Right renal pelvis (tissue), 4 donors: ENCODE results near the gene METRN. TPM values are rescaled to one million over a fixed set of nuclear protein-coding genes. Genes with fewer than 3 reads are reported as not detected.

Experiments
- DNase-seq, 4 donors: peaks; one replicate each; pipeline ENCODE4 v3.0.0-alpha.2; 2013; ENCODE audit warnings: low read depth in 4 of 4, low spot score in 3 of 4, missing footprints in 1 of 4
- polyA plus RNA-seq, 4 donors: library from polyadenylated mRNA; unstranded; fragments of 120-200 nt; gene quantifications; one replicate each; pipeline ENCODE4 v1.2.1, GENCODE V29; 2013; ENCODE audit not compliant: insufficient read length in 4 of 4

The METRN gene
- polyA plus RNA-seq, 4 donors: 5.8 to 17.0 (median 9.3) TPM

DNA sequence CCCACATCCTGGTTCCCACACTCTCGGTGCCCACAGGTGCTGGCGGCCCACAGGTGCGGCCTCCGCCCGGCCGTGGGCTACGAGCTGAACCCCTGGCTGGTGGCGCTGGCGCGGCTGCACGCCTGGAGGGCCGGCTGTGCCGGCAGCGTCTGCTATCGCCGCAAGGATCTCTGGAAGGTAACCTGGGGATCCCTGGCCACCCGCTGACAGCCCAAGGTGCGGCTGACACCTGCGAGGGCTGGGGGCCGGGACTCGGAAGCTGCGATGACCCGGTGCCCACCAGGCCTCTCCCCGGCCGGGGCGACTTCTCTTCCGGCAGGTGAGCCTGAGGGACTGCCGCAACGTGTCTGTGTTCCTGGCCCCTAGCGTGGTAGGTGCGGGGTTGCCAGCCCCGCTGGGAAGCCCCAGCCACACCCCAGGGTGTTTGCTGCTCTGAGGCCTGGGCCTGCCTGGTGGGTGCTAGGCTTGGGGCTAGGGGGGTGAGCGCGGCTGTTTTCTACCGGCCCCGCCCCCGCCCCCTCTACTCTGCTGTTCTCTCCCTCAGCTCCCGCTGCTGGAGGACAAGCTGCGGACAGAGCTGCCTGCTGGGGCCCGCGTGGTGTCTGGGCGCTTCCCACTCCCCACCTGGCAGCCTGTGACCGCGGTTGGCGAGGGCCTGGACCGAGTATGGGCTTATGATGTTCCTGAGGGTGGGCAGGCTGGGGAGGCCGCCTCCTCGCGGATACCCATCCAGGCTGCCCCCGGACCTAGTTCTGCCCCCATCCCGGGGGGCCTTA, 7.0 kb downstream of the METRN start:
- no peak for DNase-seq

DNA sequence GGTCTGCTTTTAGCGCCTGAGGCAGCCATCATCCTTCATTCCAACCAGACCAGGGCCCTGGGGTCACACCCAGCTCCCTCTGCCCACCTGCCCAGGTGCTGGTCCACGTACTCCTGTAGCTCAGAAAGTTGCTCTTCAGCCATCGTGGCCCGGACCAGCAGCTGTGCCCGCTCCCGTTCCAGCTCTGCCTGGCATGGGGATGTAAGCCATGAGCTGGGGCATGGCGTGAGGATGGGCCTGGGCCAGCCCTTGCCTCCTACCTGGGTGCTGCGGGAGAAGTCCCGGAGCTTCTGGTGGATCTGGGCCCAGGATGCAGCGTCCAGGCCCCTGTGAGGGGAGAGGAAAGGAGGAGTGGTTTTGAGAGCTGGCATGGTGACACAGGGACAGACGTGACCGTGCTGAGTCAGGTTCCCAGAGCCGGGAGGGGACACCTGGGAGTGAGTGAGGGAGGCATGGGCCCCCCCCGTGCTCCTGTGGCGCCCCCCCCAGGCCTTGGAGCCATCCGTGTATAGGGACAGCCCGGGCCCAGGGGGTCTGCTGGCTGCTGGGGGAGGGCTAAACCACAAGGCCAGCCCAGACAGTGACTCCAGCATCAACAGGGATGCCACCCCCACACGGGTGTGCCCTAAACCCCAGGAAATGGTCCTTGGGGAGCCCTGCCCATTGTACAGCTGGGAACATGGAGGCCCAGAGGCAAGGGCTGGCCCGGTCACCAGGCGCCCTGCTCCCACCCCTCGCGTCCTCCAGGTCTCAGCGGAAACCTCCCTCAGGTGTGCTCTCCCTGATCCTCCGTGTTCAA, 8.1 kb downstream of the METRN start:
- no peak for DNase-seq

DNA sequence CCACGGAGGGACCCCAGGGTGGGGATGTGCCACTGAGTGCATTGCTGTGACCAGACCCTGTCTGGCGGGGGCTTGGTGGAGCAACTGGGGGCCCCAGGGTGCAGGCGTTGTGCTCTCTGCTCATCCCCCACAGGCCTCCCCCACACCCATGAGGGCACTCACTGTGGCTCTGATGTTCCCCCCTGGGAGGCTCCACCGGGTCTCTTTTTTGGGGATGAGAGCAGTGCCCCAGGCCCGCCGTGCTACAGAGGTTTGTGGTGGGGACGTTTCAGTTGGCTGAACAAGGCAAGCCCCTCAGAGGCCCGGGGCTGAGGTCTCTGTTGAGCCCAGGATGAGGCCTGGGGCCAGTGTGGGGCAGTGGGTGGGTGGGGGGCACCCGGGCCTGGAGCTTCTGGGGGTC, 8.8 kb downstream of the METRN start:
- DNase-seq: no peak

DNA sequence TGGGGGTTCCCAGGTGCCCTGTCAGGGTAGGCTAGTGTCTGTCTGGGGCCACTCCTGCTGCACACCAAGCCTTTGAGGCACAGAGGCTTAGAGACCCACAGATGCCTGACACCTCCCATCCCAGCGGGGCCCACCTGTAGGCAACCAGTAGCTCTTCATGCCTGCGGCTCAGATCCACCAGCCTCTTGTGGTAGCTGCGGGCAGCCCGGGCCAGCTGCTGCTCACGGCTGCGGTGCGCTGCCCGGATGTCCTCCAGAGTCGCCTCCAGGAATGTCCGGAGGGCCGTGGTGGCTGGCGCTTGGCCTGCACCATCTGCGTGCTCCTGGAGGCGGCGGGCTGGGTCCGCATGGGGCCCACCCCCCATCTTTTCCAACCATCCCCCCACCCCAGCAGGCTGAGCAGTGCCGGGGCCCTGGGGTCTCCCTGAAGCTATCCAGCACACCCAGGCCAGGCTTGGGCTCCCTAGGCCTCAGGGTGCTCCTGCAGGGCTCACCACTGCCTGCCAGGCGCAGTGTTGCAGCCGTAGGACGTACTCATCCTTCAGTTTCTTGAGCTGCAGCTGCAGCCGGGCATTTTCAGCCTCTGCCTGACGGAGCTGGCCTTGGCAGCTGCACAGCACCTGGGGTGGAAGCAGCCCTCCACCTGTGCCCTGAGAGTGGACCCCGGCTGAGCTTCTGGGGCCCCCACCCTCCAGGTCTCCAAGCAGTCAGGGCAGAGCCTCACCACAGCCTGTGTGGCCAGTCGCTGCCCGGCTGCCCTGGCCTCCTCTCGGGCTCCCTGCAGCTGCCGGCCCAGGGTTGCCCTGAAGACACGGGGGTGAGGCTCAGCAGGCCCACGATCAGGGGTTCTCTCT, 9.5 kb downstream of the METRN start:
- DNase-seq: no peak

DNA sequence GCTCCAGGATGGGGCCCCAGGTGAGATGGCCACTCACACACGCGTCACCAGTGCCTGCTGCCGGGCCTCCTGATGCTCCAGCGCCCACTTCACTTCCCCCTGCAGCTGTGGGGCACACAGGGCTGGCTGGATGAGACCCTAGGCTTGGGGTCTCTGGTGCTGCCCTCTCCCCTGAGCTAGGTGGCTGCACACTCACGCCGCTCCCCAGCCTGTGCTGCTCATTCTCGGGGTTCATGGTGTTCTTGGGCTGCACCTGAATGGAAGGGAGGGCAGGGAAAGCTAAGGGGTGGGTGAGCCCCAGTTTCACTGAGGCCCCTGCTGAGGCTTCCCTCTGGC, 10.1 kb downstream of the METRN start:
- DNase-seq: no peak

DNA sequence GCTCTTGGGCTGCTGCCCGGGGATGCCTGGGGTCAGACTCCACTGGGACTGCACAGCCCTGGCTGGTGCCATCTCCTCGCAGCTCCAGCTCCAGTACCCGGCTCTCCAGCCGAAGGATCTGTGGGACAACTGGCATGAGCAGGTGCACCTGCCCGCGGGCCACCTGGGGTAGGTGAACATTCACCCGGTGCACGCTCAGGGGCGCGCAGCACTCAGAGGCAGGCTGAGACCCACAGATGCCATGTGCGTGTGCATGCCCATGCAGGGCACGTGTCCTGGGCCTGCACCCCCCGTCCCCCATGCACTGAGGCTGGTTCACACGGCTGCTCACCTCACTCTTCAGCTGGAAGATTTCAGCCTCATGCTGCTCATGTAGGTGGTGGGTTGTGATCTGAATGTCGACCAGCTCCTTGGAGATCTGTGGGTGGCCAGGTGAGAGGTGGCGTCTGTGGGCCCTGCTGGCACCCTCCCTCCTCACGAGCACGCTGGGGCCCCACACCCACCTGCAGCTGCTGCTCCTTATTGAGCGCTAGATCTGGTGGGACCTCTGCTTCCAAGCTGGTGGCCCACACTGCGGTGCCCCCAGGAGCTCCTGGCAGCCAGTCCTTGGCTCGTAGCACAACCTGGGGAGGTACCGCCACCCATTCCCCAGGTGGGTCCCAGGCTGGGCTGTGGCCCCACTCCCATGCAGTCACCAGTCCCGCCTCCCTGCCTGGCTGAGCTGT, 10.7 kb downstream of the METRN start:
- DNase-seq: no peak

GRCh38 chr16:726188-726437, 11.2 kb downstream of the METRN start:
- no peak for DNase-seq

DNA sequence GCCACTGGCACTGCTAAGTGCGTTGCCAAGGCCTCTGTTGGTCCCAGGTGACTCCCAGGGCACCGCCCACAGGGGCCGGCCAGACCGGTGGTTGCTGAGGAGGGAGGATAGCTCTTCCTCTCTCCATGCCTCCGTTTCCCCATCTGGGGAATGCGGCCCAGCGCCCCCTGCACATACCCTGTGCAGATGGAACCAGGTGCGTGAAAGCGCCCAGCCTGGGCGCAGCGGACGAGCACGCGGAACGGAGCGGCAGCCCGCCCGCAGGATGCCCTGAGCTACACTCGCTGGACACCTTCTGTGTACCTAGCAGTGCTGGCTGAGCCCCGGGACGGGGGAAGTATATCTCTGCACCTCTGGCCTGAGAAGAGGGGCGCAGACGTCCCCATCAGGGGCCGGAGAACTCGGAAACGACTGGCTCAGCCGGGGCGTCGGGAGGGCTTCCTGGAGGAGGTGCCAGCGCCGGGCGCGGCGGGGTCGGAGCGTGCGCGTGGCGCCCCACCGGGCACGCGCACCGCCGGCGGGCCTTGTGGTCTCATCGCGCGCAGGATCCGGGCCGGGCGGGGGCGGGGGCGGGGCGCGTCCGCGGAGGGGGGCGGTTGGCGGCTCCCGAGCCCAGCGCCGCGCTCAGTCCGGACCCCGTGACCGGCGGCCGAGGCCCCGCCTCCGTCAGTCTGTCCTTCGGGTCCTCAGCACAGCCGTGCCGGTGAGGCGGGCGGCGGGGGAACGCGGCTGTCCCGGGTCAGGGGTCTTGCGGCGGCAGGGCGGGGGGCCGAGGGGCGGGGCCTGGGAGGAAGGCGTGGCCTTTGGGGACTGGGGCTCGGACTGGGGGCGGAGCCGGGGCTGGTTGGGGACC, 11.7 kb downstream of the METRN start, which contains the start of the genes CCDC78 and HAGHL:
CCDC78 (minus strand) TSS at position 6 of the 853 bp plus-strand sequence. CDS start 76 bp downstream, outside the sequence.
HAGHL (plus strand) TSS at position 669 of the 853 bp plus-strand sequence. CDS start 404 bp downstream, outside the sequence.
- no peak for DNase-seq

GRCh38 chr16:727291-727977, 12.5 kb downstream of the METRN start:
- DNase-seq: no peak

- DNase-seq: no peak
Measured at GRCh38 chr16:728131-728889, 13.4 kb downstream of the METRN start.

DNA sequence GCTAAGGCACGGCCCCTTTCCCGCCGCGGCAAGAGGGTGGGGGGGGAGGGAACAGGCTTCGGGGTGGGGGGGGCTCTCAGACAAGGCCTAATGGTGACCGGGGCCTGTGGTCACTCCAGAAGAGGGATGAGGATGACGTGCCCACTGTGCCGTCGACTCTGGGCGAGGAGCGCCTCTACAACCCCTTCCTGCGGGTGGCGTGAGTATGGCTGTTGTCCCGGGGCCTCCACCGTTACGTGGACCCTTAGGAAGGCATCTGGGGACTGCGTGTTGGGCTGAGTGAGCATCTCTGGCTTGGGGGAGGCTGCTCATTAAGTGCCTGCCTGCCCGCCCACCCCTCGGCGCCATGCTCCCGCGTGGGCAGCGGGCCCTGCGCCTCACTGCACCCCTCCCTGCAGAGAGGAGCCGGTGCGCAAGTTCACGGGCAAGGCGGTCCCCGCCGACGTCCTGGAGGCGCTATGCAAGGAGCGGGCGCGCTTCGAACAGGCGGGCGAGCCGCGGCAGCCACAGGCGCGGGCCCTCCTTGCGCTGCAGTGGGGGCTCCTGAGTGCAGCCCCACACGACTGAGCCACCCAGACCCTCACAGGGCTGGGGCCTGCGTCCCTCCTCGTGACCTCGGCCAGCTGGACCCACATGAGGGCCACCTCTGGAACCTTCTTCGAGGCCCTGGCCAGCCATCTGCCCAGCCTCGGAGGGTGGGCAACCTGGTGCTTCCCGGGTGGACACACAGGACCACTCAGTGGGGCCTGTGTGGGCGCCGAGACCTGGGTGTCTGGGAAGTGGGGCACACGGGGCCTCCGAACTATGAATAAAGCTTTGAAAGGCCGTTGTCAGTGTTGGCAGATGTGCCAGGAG, 14.2 kb downstream of the METRN start:
- DNase-seq: no peak

DNA sequence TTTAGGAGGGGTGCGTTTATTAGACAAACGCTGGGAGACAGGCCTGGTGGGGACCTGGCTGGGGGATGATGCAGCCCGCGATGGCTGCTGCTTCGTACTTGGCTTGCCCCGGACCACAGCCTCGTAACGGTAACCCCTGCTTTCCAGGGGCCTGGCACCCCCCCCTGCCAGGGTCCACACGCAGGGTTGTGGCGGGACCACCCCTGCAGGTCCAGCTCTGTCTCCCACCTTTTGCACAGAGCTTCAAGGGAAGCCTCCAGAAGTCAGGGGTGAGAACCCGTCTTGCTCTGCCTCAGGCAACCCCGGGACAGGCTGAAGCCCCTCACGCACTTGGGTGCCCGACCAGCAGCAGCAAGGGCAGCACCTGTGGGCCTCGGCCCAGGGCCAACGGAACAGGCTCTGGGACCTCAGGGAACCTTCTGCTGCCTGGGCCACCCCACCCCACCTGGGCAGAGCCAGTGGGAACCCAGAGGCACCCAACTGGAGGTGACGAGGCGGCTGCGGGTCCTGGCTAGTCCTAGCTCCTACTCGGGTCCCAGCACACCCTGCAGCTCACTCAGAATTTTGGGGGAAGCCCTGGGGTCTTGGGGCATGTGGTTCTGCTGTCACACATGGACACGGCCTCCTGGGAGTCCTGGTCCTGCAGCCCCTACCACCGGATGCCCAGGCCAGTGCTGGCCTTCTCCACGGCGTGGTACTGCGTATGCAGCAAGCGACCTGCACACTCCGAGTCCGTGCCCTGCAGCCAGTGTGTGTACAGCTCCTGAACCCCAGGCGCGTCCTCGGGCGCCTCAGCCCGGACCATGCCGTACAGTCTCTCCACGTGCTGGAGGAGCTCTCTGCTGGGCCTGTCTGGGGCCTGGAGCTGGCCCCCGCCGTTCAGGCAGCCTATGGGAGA, 15.1 kb downstream of the METRN start:
- no peak for DNase-seq

GRCh38 chr16:730666-731509, 16.0 kb downstream of the METRN start:
- no peak for DNase-seq

DNA sequence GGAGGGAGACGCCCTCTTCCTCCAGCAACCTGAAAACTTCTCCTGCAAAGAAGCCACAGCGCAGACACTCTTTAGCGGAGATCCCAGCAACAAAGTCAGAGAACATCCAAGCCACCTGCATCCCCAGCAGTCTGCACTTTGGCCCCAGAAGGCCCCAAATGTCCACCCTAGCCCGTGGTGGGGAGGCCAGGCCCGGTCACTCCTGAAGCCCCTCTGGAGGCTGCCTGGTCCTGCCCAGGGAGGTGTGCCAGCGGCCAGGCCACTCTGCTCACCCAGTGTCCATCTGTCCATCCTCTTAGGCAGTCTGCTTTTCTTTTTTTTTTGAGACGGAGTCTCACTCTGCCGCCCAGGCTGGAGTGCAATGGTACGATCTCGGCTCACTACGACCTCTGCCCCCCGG, 17.4 kb downstream of the METRN start:
- no peak for DNase-seq

DNA sequence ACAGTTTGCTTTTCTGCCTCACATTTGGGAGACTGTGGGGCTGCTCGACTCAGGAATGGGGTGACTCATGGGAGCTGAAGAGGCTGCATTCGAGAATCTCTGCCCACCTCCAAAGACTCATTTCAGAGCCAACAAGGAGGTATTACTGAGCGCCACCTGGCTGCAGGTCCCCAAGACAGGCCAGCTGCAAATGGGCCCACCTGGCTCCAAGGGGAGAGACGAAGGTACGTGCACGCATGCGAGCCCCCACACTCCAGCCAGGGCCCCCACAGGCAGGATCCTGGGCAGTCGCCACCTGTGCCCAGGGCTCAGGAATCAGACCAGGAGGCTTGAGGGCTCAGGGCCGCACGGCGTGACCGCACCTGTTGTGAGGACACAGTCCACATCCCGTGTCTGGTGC, 18.0 kb downstream of the METRN start:
- DNase-seq: no peak
